DND-41 (cell line): Measurements from ENCODE around the gene INO80D.

Source experiments
- ATAC-seq: fragments of 200-7000 bp; cut with Tn5 transposase; 3 replicates; pipeline ENCODE4 v1.9.1; 2021; ENCODE audit warnings: low read depth; ENCODE audit not compliant: insufficient read depth
- DNase-seq: peaks from one replicate; pipeline ENCODE4 v3.0.0-alpha.2; 2020
- H2AFZ ChIP-seq: 2 replicates; pipeline ENCODE4 v1.6.0; 2012; ENCODE audit warnings: low read depth, low read length
- H3K27ac ChIP-seq: 2 replicates; pipeline ENCODE4 v1.5.1; 2012; ENCODE audit warnings: low read length, inconsistent platforms
- H3K27me3 ChIP-seq: fragments of 200-600 bp; sonication (generic); 2 replicates; pipeline ENCODE4 v1.6.0; 2012; ENCODE audit warnings: low read length, mild to moderate bottlenecking, inconsistent platforms; ENCODE audit not compliant: insufficient read depth, poor library complexity
- H3K36me3 ChIP-seq: 2 replicates; pipeline ENCODE4 v1.5.1; 2012; ENCODE audit warnings: low read length, inconsistent platforms; ENCODE audit not compliant: insufficient read depth
- H3K4me1 ChIP-seq: 2 replicates; pipeline ENCODE4 v1.5.1; 2012; ENCODE audit warnings: mild to moderate bottlenecking, low read length; ENCODE audit not compliant: insufficient read depth
- H3K4me2 ChIP-seq: 2 replicates; pipeline ENCODE4 v1.6.0; 2012; ENCODE audit warnings: mild to moderate bottlenecking, moderate library complexity, low read length, inconsistent platforms; ENCODE audit not compliant: insufficient read depth
- H3K4me3 ChIP-seq, 2 experiments: fragments of 200-600 bp in 1 of 2; shearing (Covaris generic) in 1 of 2; 2 replicates each; pipeline ENCODE4 v1.5.1; 2012 to 2016; ENCODE audit warnings: inconsistent platforms in 2 of 2, low read length in 2 of 2, mild to moderate bottlenecking in 2 of 2, low read depth in 1 of 2, moderate library complexity in 1 of 2
- H3K79me2 ChIP-seq: 2 replicates; pipeline ENCODE4 v1.6.0; 2012; ENCODE audit warnings: low read length, inconsistent platforms; ENCODE audit not compliant: insufficient read depth
- H3K9ac ChIP-seq: 2 replicates; pipeline ENCODE4 v1.6.0; 2012; ENCODE audit warnings: low read depth, mild to moderate bottlenecking, inconsistent platforms, low read length, moderate library complexity
- H3K9me3 ChIP-seq: 2 replicates; pipeline ENCODE4 v1.5.1; 2012; ENCODE audit warnings: low read length, moderate library complexity, mild to moderate bottlenecking, inconsistent platforms; ENCODE audit not compliant: insufficient read depth, severe bottlenecking
- H4K20me1 ChIP-seq: 2 replicates; pipeline ENCODE4 v1.6.0; 2012; ENCODE audit warnings: low read length; ENCODE audit not compliant: insufficient read depth
- EZH2 ChIP-seq: IDR thresholded peaks from 3 replicates; pipeline ENCODE4 v1.6.1; 2012; ENCODE audit warnings: borderline replicate concordance, low read depth, mild to moderate bottlenecking, moderate library complexity, low read length, inconsistent platforms; ENCODE audit not compliant: severe bottlenecking
- TF ChIP-seq, protein P1 (sequence below): IDR thresholded peaks from 2 replicates; pipeline ENCODE4 v1.5.1; 2012; ENCODE audit warnings: borderline replicate concordance, low read length, moderate library complexity, mild to moderate bottlenecking; ENCODE audit not compliant: poor library complexity, severe bottlenecking; ENCODE audit errors: extremely low read depth

The INO80D gene

GRCh38 chr2:205995260-205995659, 90.7 kb downstream of the INO80D start:
- no peaks in the 10 kb centered on the region for H4K20me1 ChIP-seq
- H3K9me3 ChIP-seq = no peaks in the 10 kb centered on the region
- H3K4me2 ChIP-seq = no peak overlapping the region
- DNase-seq (no peak), ATAC-seq (no peak)
- no peaks in the 10 kb centered on the region for H3K79me2 ChIP-seq
- H3K27me3 ChIP-seq = no peaks in the 10 kb centered on the region
- H3K4me1 ChIP-seq = no peaks in the 10 kb centered on the region
- no peak overlapping the region for H2AFZ ChIP-seq
- no peak for TF ChIP-seq EZH2
- TF ChIP-seq, protein P1, sequence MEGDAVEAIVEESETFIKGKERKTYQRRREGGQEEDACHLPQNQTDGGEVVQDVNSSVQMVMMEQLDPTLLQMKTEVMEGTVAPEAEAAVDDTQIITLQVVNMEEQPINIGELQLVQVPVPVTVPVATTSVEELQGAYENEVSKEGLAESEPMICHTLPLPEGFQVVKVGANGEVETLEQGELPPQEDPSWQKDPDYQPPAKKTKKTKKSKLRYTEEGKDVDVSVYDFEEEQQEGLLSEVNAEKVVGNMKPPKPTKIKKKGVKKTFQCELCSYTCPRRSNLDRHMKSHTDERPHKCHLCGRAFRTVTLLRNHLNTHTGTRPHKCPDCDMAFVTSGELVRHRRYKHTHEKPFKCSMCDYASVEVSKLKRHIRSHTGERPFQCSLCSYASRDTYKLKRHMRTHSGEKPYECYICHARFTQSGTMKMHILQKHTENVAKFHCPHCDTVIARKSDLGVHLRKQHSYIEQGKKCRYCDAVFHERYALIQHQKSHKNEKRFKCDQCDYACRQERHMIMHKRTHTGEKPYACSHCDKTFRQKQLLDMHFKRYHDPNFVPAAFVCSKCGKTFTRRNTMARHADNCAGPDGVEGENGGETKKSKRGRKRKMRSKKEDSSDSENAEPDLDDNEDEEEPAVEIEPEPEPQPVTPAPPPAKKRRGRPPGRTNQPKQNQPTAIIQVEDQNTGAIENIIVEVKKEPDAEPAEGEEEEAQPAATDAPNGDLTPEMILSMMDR = peak; percentile 33
- H3K4me3 ChIP-seq = no peak overlapping the region
- no peak overlapping the region for H3K27ac ChIP-seq
- no peak overlapping the region for H3K9ac ChIP-seq
- peaks cover 36% of the 10 kb centered on the region for H3K36me3 ChIP-seq

DNA sequence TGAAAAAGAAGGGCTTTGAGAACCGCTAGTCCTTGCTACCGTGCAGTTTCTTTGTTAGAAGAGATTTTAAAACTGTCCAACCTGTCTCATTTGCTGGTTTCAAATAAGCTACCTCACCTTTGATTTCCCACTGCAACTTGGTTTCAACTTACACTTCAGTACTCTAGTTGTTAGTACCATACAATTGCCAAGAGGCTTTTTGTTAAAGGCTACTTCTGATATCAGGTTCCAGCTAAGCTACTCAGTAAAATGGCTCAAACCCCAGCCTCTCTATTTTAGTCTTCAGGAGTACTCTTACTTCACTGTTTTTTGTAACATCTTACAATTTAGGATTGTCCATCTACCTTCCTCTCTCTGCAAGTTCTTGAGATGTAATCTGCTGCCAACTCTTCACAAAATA, 91.6 kb downstream of the INO80D start:
- Histone ChIP-seq H3K4me2 (no peak overlapping the region), H2AFZ (no peak overlapping the region), H4K20me1 (no peaks in the 10 kb centered on the region), H3K79me2 (no peaks in the 10 kb centered on the region), H3K4me3 (no peak overlapping the region), H3K27ac (no peak overlapping the region), H3K27me3 (no peaks in the 10 kb centered on the region), H3K9ac (no peak overlapping the region), H3K9me3 (no peaks in the 10 kb centered on the region), H3K36me3 (peaks cover 33% of the 10 kb centered on the region), H3K4me1 (no peaks in the 10 kb centered on the region)
- TF ChIP-seq EZH2 = no peak
- TF ChIP-seq, protein P1 = no peak
- no peak for ATAC-seq
- DNase-seq = no peak

GRCh38 chr2:205990104-205990503, 95.9 kb downstream of the INO80D start:
- H3K4me3 ChIP-seq = no peak overlapping the region
- no peaks in the 10 kb centered on the region for H3K9me3 ChIP-seq
- H3K27ac ChIP-seq = no peak overlapping the region
- TF ChIP-seq, protein P1 = no peak
- TF ChIP-seq EZH2 = no peak
- H4K20me1 ChIP-seq = no peaks in the 10 kb centered on the region
- no peak for ATAC-seq
- H3K79me2 ChIP-seq = no peaks in the 10 kb centered on the region
- H3K27me3 ChIP-seq = no peaks in the 10 kb centered on the region
- peaks cover 11% of the 10 kb centered on the region for H3K36me3 ChIP-seq
- DNase-seq = no peak
- no peak overlapping the region for H3K9ac ChIP-seq
- no peak overlapping the region for H3K4me2 ChIP-seq
- H2AFZ ChIP-seq = no peak overlapping the region
- H3K4me1 ChIP-seq = no peaks in the 10 kb centered on the region
